Activated B cell treated with CpG ODN at 0.5 μM for 24 hours (primary cell): ENCODE measurements around the gene GSC2. TPM values are rescaled to one million over a fixed set of nuclear protein-coding genes. Genes with fewer than 3 reads are reported as not detected.

ENCODE experiments used
- ATAC-seq: fragments of 200-7000 bp; cut with Tn5 transposase; one replicate; pipeline ENCODE4 v1.10.0; 2021; ENCODE audit warnings: low read depth, mild to moderate bottlenecking, moderate library complexity
- CTCF ChIA-PET: fragments of 350-600 bp; sonication (Branson Sonifier 250); formaldehyde crosslinking; loops from one replicate; lab custom pipeline; 2021; ENCODE audit warnings: antibody characterized with exemption; lab: Charles Lee
- POLR2A ChIA-PET: fragments of 350-600 bp; sonication (Branson Sonifier 250); formaldehyde crosslinking; loops from one replicate; lab custom pipeline; 2021; ENCODE audit warnings: antibody characterized with exemption; lab: Charles Lee
- DNase-seq: peaks from one replicate; pipeline ENCODE4 v3.0.0; 2022
- H3K27ac Mint-ChIP-seq: one replicate; pipeline ENCODE4 v1.8.0; 2020; ENCODE audit warnings: mixed read lengths
- H3K27me3 Mint-ChIP-seq: one replicate; pipeline ENCODE4 v1.8.0; 2021; ENCODE audit warnings: mixed read lengths
- H3K36me3 Mint-ChIP-seq: one replicate; pipeline ENCODE4 v1.8.0; 2021; ENCODE audit warnings: low read depth, mixed read lengths
- H3K4me1 Mint-ChIP-seq: one replicate; pipeline ENCODE4 v1.8.0; 2021; ENCODE audit warnings: mixed read lengths
- H3K4me3 Mint-ChIP-seq: one replicate; pipeline ENCODE4 v1.8.0; 2020; ENCODE audit warnings: mild to moderate bottlenecking, mixed read lengths
- H3K9me3 Mint-ChIP-seq: one replicate; pipeline ENCODE4 v1.8.0; 2020; ENCODE audit warnings: mixed read lengths
- intact Hi-C: fragments of 100-400 bp; cut with micrococcal nuclease; formaldehyde crosslinking; loops from one replicate; pipeline ENCODE4 v1.15.1; 2024
- total RNA-seq: library from RNA; stranded (reverse); gene quantifications from 2 replicates; pipeline ENCODE4 v1.2.3, GENCODE V29; 2022
- TF ChIP-seq, protein P1 (sequence below): fragments of 200-600 bp; IDR thresholded peaks from one replicate; pipeline ENCODE4 v1.8.0; 2022; ENCODE audit warnings: antibody characterized with exemption, mild to moderate bottlenecking

The GSC2 gene
- total RNA-seq, 1 donor from 2014 or later = not detected

DNA sequence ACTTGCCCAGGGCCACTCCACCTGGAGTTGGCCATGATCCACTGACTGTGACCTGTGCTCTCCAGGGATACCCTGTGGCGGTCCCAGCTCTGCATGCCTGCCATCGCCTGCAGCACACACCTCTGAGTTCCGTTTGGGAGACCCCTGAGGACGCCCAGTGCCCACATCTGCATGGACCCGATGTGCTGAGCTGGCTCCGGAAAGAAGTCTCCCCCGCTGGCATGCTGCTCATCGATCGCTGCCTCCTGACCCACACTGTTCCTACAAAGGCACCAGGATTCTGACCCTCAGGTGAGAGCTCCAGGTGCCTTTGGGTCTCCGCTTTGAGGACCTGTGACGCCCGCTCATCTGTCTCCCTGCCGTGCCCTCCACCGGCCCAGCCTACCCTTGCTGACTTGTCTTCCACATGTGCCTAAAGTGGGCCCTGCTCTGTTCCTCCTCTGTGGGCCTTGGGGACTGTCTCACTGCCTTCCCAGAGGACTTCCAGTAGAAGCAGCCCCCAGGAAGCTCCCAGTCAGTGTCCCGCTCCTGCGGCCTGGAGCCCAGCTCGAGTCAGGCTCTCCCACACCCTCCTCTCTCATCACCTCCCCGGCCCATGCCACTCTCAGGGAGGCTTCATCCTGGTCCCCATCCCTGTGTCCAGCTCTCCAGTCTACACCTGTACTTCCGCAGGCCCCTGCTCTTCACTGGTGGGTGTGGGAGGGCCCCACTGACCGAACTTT, 34.3 kb upstream of the GSC2 start:
- ATAC-seq = no peak
- Mint-ChIP-seq H3K4me3 (no peak overlapping the region), H3K27ac (no peak overlapping the region), H3K9me3 (no peaks in the 10 kb centered on the region), H3K27me3 (no peaks in the 10 kb centered on the region), H3K36me3 (no peaks in the 10 kb centered on the region), H3K4me1 (no peaks in the 10 kb centered on the region)
- intact Hi-C loops = no loop called here
- DNase-seq = no peak
- TF ChIP-seq, protein P1, sequence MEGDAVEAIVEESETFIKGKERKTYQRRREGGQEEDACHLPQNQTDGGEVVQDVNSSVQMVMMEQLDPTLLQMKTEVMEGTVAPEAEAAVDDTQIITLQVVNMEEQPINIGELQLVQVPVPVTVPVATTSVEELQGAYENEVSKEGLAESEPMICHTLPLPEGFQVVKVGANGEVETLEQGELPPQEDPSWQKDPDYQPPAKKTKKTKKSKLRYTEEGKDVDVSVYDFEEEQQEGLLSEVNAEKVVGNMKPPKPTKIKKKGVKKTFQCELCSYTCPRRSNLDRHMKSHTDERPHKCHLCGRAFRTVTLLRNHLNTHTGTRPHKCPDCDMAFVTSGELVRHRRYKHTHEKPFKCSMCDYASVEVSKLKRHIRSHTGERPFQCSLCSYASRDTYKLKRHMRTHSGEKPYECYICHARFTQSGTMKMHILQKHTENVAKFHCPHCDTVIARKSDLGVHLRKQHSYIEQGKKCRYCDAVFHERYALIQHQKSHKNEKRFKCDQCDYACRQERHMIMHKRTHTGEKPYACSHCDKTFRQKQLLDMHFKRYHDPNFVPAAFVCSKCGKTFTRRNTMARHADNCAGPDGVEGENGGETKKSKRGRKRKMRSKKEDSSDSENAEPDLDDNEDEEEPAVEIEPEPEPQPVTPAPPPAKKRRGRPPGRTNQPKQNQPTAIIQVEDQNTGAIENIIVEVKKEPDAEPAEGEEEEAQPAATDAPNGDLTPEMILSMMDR = no peak
- CTCF ChIA-PET = no interaction called here
- POLR2A ChIA-PET = no interaction called here

GRCh38 chr22:19183216-19183615, 33.1 kb upstream of the GSC2 start:
- H3K9me3 Mint-ChIP-seq = no peaks in the 10 kb centered on the region
- peaks cover 3% of the 10 kb centered on the region for H3K4me1 Mint-ChIP-seq
- intact Hi-C loops = no loop called here
- no peak overlapping the region for H3K4me3 Mint-ChIP-seq
- no peaks in the 10 kb centered on the region for H3K27me3 Mint-ChIP-seq
- ATAC-seq (no peak), DNase-seq (no peak)
- CTCF ChIA-PET = interaction anchor here (1.5 kb wide), 1 partner anchor 447 kb away, joined by 4 read pairs; no protein-coding TSS in a partner anchor
- no peak overlapping the region for H3K27ac Mint-ChIP-seq
- H3K36me3 Mint-ChIP-seq = peaks cover 3% of the 10 kb centered on the region
- TF ChIP-seq, protein P1 = no peak
- POLR2A ChIA-PET = no interaction called here

- H3K27ac Mint-ChIP-seq = no peak overlapping the region
- DNase-seq (no peak), ATAC-seq (no peak)
- H3K4me3 Mint-ChIP-seq = no peak overlapping the region
- CTCF ChIA-PET = interaction anchor here (1.5 kb wide), 1 partner anchor 447 kb away, joined by 4 read pairs; no protein-coding TSS in a partner anchor
- POLR2A ChIA-PET = no interaction called here
- H3K36me3 Mint-ChIP-seq = peaks cover 3% of the 10 kb centered on the region
- no peaks in the 10 kb centered on the region for H3K9me3 Mint-ChIP-seq
- no peaks in the 10 kb centered on the region for H3K27me3 Mint-ChIP-seq
- peaks cover 4% of the 10 kb centered on the region for H3K4me1 Mint-ChIP-seq
- TF ChIP-seq, protein P1 = no peak
- intact Hi-C loops = no loop called here
These were observed 32.5 kb upstream of the GSC2 start for GRCh38 chr22:19182472-19183157.

- Mint-ChIP-seq H3K9me3 (no peaks in the 10 kb centered on the region), H3K4me1 (peaks cover 6% of the 10 kb centered on the region), H3K4me3 (no peak overlapping the region), H3K27ac (peak overlapping the region; percentile 30), H3K27me3 (no peaks in the 10 kb centered on the region), H3K36me3 (peaks cover 3% of the 10 kb centered on the region)
- intact Hi-C loops = no loop called here
- POLR2A ChIA-PET = no interaction called here
- TF ChIP-seq, protein P1 = no peak
- ATAC-seq (no peak), DNase-seq (no peak)
- CTCF ChIA-PET = interaction anchor here (1.5 kb wide), 1 partner anchor 448 kb away, joined by 4 read pairs; no protein-coding TSS in a partner anchor
These were observed 31.8 kb upstream of the GSC2 start for GRCh38 chr22:19181786-19182471.
